Peyer's patch (tissue), 4 donors: Measurements from ENCODE around the gene CSMD2.

ENCODE experiments used
- POLR2A ChIP-seq, 2 donors: fragments of 450-650 bp; IDR thresholded peaks; one replicate each; pipeline ENCODE4 v1.5.1; 2017; ENCODE audit warnings: antibody characterized with exemption in 2 of 2, mild to moderate bottlenecking in 2 of 2, moderate library complexity in 2 of 2
- TF ChIP-seq, protein P1 (sequence below), 6 experiments: fragments of 450-650 bp in 4 of 6; fragments of 200-600 bp in 2 of 6; sonication (generic) in 1 of 6; IDR thresholded peaks; one replicate each; pipeline ENCODE4 v1.5.1; 2017 to 2019; ENCODE audit warnings: antibody characterized with exemption in 6 of 6, mild to moderate bottlenecking in 3 of 6, moderate library complexity in 1 of 6

DNA sequence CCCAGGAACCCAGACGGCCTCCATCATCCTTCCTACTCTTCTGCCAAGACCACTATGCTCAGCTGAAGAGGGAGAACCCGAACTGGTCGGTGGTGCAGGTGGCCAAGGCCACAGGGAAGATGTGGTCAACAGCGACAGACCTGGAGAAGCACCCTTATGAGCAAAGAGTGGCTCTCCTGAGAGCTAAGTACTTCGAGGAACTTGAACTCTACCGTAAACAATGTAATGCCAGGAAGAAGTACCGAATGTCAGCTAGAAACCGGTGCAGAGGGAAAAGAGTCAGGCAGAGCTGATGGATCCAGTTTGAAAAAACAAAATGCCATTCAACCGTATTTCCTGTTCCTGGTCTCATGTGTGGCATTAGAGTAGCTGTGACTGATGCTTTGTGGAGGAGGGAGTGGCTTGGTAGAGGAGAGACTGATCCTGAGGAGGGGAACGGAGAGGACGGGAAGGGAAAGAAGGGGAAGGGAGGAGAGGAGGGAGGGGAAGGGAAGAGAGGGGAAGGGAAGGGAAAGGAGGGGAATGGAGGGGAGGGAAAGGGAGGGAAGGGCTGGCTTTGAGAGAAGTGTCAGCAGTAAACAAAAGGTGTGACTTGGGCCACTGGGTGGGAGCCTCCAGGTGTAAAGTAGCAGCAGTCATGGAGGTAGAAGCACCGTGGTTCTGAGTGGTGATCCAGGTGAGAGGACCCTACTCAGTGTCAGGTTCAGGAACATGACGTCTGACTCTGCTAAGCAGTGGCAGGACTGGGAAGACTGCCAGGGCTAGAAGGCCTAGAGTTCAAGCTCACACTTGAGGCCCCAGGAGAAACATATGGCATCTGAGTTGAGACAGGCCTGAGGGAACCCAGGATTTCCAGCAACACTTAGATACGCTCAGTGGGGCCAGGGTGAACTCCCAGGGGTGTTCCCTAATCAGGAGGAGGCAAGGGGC is 300.3 kb downstream of the CSMD2 start:
- TF ChIP-seq, protein P1, sequence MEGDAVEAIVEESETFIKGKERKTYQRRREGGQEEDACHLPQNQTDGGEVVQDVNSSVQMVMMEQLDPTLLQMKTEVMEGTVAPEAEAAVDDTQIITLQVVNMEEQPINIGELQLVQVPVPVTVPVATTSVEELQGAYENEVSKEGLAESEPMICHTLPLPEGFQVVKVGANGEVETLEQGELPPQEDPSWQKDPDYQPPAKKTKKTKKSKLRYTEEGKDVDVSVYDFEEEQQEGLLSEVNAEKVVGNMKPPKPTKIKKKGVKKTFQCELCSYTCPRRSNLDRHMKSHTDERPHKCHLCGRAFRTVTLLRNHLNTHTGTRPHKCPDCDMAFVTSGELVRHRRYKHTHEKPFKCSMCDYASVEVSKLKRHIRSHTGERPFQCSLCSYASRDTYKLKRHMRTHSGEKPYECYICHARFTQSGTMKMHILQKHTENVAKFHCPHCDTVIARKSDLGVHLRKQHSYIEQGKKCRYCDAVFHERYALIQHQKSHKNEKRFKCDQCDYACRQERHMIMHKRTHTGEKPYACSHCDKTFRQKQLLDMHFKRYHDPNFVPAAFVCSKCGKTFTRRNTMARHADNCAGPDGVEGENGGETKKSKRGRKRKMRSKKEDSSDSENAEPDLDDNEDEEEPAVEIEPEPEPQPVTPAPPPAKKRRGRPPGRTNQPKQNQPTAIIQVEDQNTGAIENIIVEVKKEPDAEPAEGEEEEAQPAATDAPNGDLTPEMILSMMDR (IDR thresholded peaks at IDR 0.05) = no peak
- no peak for TF ChIP-seq POLR2A (IDR thresholded peaks at IDR 0.05)
